ENCODE results near the gene WWC2. TPM values are rescaled to one million over a fixed set of nuclear protein-coding genes. Genes with fewer than 3 reads are reported as not detected.

The WWC2 gene
- total and polyA plus RNA-seq, 10 donors, result 1.4 to 32.0 (median 19.3) TPM

DNA sequence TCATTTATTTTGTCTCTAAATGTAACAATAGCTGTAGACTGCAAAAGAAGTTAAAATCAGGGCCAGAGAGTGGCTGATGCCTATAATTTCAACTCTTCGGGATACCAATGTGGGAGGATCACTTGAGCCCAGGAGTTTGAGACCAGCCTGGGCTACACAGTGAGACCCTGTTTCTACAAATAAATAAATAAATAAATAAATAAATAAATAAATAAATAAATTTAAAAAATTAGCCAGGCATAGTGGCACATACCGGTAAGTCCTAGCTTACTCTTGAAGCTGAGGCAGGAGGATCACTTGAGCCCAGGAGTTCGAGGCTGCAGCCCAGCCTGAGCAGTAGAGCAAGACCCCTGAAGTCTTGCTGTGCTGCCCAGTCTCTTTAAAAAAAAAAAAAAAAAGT lies 79.1 kb downstream of the WWC2 start:
- TF ChIP-seq POLR2AphosphoS5 (IDR thresholded peaks at IDR 0.05), result no peak
- TF ChIP-seq POLR2A (IDR thresholded peaks at IDR 0.05), result no peak
- TF ChIP-seq CTCF (IDR thresholded peaks at IDR 0.05 in 8 of 11, conservative IDR thresholded peaks at IDR 0.05 in 3 of 11), result no peak
- WGBS, 5 donors, result 28 to 32% (median 32%) methylated on average over 3 of the region's 3 CpGs
- intact Hi-C loops (cut with DNase I; ENCODE audit: low total_unique reads), result no loop called here
- no peaks in the 10 kb centered on the region for H3K36me3 ChIP-seq
- no peaks in the 10 kb centered on the region for H3K27me3 ChIP-seq (replicated peaks in 1 of 7)
- DNase-seq, result no peak
- no peaks in the 10 kb centered on the region for H3K9me3 ChIP-seq
- H3K4me1 ChIP-seq, result peaks cover 0 to 3% (median 0%) of the 10 kb centered on the region in 6 donors
- no peak overlapping the region for H3K27ac ChIP-seq
- no peak overlapping the region for H3K4me3 ChIP-seq

DNA sequence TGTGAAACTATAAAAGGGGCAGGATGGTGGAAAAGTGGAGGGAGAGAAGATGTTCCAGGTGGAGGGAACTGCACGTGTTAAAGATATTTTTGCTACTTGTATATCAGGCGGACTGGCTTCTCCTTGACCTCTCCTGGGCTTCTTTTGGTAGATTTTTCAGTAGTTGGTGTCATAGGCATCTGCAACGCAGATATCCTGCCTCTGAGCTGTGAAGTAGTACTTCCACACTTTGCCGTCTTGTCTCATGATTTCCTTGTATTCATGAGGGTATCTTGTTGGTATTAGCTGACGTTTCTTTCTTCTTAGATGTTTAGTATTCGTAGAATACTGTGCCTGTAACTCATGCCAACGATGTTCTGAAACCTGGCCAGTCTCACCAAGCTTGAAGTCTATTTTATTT lies 81.0 kb downstream of the WWC2 start:
- intact Hi-C loops (cut with DNase I; ENCODE audit: low total_unique reads), result no loop called here
- WGBS, 5 donors, result 79 to 89% (median 86%) methylated on average over 7 of the region's 7 CpGs

DNA sequence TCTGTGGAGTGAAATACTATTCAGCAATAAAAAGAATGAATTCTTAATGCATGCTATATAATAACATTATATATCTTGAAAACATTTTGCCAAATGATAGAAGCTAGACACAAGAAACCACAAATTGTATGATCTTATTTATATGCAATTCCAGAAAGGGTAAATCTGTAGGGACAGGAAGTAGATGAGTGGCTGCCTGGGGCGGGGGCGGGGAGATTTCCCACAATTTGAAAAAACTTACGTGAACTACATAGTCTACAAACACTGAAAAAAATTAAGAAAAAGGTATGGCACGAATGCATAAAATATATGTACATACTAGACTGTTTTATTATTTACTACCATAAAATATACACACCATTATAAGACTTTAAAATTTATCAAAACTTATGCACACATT lies 81.6 kb downstream of the WWC2 start:
- Histone ChIP-seq H3K9me3 (no peaks in the 10 kb centered on the region), H3K27ac (no peak overlapping the region), H3K4me3 (no peak overlapping the region), H3K4me1 (peaks cover 0 to 6% (median 1%) of the 10 kb centered on the region in 6 donors), H3K27me3 (replicated peaks in 1 of 7) (no peaks in the 10 kb centered on the region), H3K36me3 (no peaks in the 10 kb centered on the region)
- 82 to 88% (median 87%) methylated on average over 4 of the region's 4 CpGs for WGBS, 5 donors
- DNase-seq, result no peak
- no peak for TF ChIP-seq POLR2A (IDR thresholded peaks at IDR 0.05)
- TF ChIP-seq CTCF (IDR thresholded peaks at IDR 0.05 in 8 of 11, conservative IDR thresholded peaks at IDR 0.05 in 3 of 11), result no peak
- no peak for TF ChIP-seq POLR2AphosphoS5 (IDR thresholded peaks at IDR 0.05)
- intact Hi-C loops (cut with DNase I; ENCODE audit: low total_unique reads), result no loop called here

More for the DNA sequence above, 81.0 kb downstream of the WWC2 start:
- DNase-seq, result no peak
- Histone ChIP-seq H3K36me3 (no peaks in the 10 kb centered on the region), H3K9me3 (no peaks in the 10 kb centered on the region), H3K27me3 (replicated peaks in 1 of 7) (no peaks in the 10 kb centered on the region), H3K27ac (no peak overlapping the region), H3K4me3 (no peak overlapping the region), H3K4me1 (peaks cover 0 to 6% (median 1%) of the 10 kb centered on the region in 6 donors)
- TF ChIP-seq POLR2AphosphoS5 (IDR thresholded peaks at IDR 0.05), result no peak

DNA sequence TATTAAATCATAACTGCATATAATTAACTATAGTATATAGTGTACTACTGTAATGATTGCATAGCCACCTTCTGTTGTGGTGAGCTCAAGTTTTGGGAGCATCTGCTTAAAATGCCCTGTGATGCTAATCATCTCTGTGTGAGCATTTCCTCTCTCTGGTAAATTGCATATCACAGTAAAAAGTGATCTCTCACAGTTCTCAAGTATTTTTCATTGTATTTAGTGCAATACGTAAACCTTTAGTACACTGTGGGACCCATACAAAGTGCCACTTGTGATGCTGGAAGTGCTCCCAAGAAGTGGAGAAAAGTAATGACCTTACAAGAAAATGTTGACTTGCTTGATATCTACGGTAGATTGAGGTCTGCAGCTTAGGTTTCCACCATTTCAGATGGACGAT lies 82.0 kb downstream of the WWC2 start:
- H3K4me3 ChIP-seq, result no peak overlapping the region
- H3K9me3 ChIP-seq, result no peaks in the 10 kb centered on the region
- 86 to 94% (median 87%) methylated on average over 3 of the region's 3 CpGs for WGBS, 5 donors
- H3K27me3 ChIP-seq (replicated peaks in 1 of 7), result no peaks in the 10 kb centered on the region
- H3K4me1 ChIP-seq, result peaks cover 0 to 6% (median 1%) of the 10 kb centered on the region in 6 donors
- TF ChIP-seq POLR2AphosphoS5 (IDR thresholded peaks at IDR 0.05) (no peak), CTCF (IDR thresholded peaks at IDR 0.05 in 8 of 11, conservative IDR thresholded peaks at IDR 0.05 in 3 of 11) (no peak), POLR2A (IDR thresholded peaks at IDR 0.05) (no peak)
- no peaks in the 10 kb centered on the region for H3K36me3 ChIP-seq
- no peak for DNase-seq
- intact Hi-C loops (cut with DNase I; ENCODE audit: low total_unique reads), result no loop called here
- H3K27ac ChIP-seq, result no peak overlapping the region
